Chondrocyte (in vitro differentiated cells): Measurements from ENCODE around the gene UTP25. TPM values are rescaled to one million over a fixed set of nuclear protein-coding genes. Genes with fewer than 3 reads are reported as not detected.

Experiments
- DNase-seq: peaks from one replicate; pipeline ENCODE4 v3.0.0; 2021; ENCODE audit warnings: mixed read lengths, low spot score
- H3K27ac Mint-ChIP-seq: one replicate; pipeline ENCODE4 v1.8.0; 2021; ENCODE audit warnings: mild to moderate bottlenecking, moderate library complexity, mixed read lengths; ENCODE audit not compliant: unreplicated experiment
- H3K27me3 Mint-ChIP-seq: 2 replicates; pipeline ENCODE4 v1.8.0; 2021; ENCODE audit warnings: low read depth, mixed read lengths
- H3K36me3 Mint-ChIP-seq: 2 replicates; pipeline ENCODE4 v1.8.0; 2021; ENCODE audit warnings: low read depth, mixed read lengths
- H3K4me1 Mint-ChIP-seq: 2 replicates; pipeline ENCODE4 v1.8.0; 2021; ENCODE audit warnings: low read depth, mild to moderate bottlenecking, mixed read lengths
- H3K4me3 Mint-ChIP-seq: one replicate; pipeline ENCODE4 v1.8.0; 2021; ENCODE audit warnings: mild to moderate bottlenecking, moderate library complexity, mixed read lengths; ENCODE audit not compliant: unreplicated experiment
- H3K9me3 Mint-ChIP-seq: 2 replicates; pipeline ENCODE4 v1.8.0; 2021; ENCODE audit warnings: low read depth, mixed read lengths
- CTCF ChIP-seq: fragments of 200-600 bp; sonication (generic); IDR thresholded peaks from 2 replicates; pipeline ENCODE4 v1.5.0; 2021; ENCODE audit warnings: antibody characterized with exemption, mild to moderate bottlenecking, moderate library complexity
- total RNA-seq: library from RNA; stranded (reverse); gene quantifications from 3 replicates; pipeline ENCODE4 v1.2.1, GENCODE V29; 2021

UTP25 gene
- total RNA-seq, 1 donor from 2014 or later, result 6.4 TPM

DNA sequence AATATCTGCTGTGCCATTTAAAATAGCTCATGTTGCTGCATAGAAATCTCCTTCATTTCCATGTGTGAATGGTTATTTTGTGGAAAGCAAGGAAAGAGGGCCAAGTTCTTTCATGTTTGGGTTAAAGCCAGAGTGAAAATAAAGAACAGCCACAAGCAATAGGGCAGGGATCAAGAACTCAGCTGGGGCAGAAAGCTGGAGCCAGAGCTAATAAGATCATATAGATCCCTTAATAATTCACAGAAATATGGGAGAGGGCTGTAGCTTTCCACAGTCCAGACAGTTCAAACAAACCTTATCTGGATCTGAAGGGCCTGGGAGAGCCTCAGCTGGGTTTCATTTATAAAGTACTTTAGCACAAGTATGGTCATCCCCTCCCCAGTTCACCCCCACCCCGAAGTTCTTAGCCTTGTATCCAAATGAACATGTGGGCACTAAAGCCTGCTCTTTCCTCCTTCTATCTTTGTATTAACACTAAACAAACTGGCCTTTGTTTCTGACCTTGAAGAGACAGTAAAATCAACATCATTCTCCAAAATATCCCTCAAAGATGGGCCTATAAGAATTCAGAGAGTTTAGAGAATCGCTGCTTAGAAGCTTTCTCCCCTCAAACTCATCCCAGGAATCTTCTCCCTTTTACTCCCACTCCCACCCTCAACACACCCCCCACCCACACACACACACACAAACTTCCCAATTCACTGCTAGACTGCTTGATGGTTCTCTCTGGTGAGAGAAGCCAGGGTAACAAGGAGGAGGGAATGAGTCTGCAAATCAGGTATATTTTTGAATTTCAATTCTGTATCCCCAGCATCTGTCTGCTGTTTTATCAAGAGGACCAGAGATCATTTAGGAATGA lies 41.7 kb downstream of the UTP25 start:
- no peak for DNase-seq
- Mint-ChIP-seq H3K27me3 (no peaks in the 10 kb centered on the region), H3K4me3 (no peak overlapping the region), H3K36me3 (peaks cover 4% of the 10 kb centered on the region), H3K27ac (peak overlapping the region; percentile 56), H3K4me1 (peaks cover 24% of the 10 kb centered on the region), H3K9me3 (peaks cover 8% of the 10 kb centered on the region)
- no peak for TF ChIP-seq CTCF

GRCh38 chr1:209870151-209870831 lies 42.5 kb downstream of the UTP25 start:
- no peak for DNase-seq
- peaks cover 8% of the 10 kb centered on the region for H3K9me3 Mint-ChIP-seq
- no peak for TF ChIP-seq CTCF

GRCh38 chr1:209871006-209871405 lies 43.2 kb downstream of the UTP25 start:
- Mint-ChIP-seq H3K36me3 (peaks cover 4% of the 10 kb centered on the region), H3K4me3 (no peak overlapping the region), H3K27me3 (no peaks in the 10 kb centered on the region), H3K4me1 (peaks cover 36% of the 10 kb centered on the region), H3K27ac (no peak overlapping the region), H3K9me3 (peaks cover 8% of the 10 kb centered on the region)
- DNase-seq, result no peak
- TF ChIP-seq CTCF, result no peak

More at GRCh38 chr1:209870151-209870831, 42.5 kb downstream of the UTP25 start:
- H3K4me1 Mint-ChIP-seq, result peaks cover 28% of the 10 kb centered on the region
- no peaks in the 10 kb centered on the region for H3K27me3 Mint-ChIP-seq
- H3K36me3 Mint-ChIP-seq, result peaks cover 4% of the 10 kb centered on the region
- H3K27ac Mint-ChIP-seq, result no peak overlapping the region
- H3K4me3 Mint-ChIP-seq, result no peak overlapping the region

- peaks cover 38% of the 10 kb centered on the region for H3K4me1 Mint-ChIP-seq
- no peaks in the 10 kb centered on the region for H3K27me3 Mint-ChIP-seq
- peaks cover 4% of the 10 kb centered on the region for H3K36me3 Mint-ChIP-seq
- H3K9me3 Mint-ChIP-seq, result peaks cover 8% of the 10 kb centered on the region
- TF ChIP-seq CTCF, result no peak
- no peak overlapping the region for H3K4me3 Mint-ChIP-seq
- H3K27ac Mint-ChIP-seq, result no peak overlapping the region
- no peak for DNase-seq
Measured at GRCh38 chr1:209871430-209871829, 43.7 kb downstream of the UTP25 start.

DNA sequence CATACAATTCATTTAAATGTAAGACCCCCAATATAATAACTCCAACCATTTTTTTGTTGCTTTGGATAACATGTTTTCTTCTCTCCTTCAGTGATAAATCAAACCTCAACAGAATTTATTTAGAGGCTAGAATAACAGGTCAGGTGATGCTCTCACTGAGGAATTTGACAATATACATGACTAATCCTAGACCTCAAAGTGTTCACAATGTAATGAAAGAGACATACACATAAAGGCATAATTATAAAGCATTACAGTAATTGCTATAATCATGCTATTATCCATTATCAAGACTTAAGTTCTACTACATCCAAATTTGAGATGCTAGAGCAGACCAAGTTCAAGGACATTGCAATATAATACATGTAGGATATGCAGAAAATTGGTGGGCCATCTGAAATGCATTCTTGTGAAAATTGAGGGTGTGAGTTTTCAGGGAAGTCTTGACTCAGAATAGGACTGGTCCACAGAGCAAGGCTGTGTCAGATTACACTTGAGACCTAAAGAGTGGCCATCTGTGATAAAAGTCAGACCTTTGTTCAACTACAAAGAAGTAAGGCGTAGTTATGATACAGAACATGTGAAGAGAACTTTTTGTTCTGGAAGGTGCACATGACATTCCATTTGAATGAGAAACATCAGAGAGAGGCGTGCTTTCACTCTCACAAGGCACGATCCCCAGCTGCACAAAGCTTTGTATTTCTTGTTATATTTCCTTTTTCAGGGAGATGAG lies 45.5 kb downstream of the UTP25 start:
- no peak for TF ChIP-seq CTCF
- Mint-ChIP-seq H3K4me3 (no peak overlapping the region), H3K36me3 (no peaks in the 10 kb centered on the region), H3K27ac (peak overlapping the region; percentile 68), H3K9me3 (no peaks in the 10 kb centered on the region), H3K4me1 (peaks cover 38% of the 10 kb centered on the region), H3K27me3 (no peaks in the 10 kb centered on the region)
- no peak for DNase-seq
